Measurements from ENCODE around the gene GP1BB. TPM values are rescaled to one million over a fixed set of nuclear protein-coding genes. Genes with fewer than 3 reads are reported as not detected.

Gene GP1BB
- total RNA-seq, 4 donors from 2014 or later: 1.4 to 3.5 (median 2.3) TPM; not detected in 1

DNA sequence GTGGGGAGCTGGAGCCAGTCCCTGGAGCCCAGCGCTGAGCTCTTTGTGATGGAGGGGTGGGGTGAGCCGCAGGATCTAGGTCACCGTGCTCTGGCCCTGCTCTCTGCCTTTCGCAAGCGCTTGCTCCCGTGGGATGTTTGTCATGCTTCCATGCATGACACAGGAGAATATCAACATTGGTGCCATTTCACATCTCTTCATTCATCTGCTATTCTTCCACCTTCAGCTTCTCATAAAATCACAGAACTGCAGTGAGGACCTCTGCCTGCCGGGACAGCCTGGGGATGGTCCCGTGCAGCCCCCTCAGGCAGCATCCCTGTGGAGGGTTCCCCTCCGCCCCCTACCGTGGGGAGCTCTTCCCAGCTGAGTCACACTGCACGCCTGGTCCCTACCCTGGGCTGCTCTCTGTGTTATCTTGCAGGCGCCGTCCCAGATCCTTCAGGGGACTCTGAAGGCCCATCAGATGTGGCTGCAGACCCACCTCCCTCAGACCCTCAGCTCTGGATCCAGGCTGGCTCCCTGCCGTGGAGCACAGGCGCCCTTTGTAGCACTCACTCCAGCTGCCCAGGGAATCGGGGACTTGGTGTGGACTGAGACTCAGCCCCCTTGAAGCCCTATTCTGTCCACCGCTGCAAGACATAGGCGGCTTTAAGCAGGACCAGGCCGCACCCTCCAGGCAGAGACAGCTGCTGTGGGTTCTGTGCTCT lies 14.1 kb upstream of the GP1BB start:
- Histone ChIP-seq H3K27me3 (no peaks in the 10 kb centered on the region), H3K4me3 (no peak overlapping the region), H3K36me3 (no peaks in the 10 kb centered on the region), H3K27ac (peak overlapping the region; percentile 16 to 78 (median 60)), H3K4me1 (peaks cover 18 to 20% of the 10 kb centered on the region in 2 donors), H3K9me3 (no peaks in the 10 kb centered on the region)
- in situ Hi-C loops (cut with MboI; ENCODE audit: low sequenced_read_pairs in 4 of 4): no loop called here
- no peak for TF ChIP-seq POLR2A (IDR thresholded peaks at IDR 0.05)
- TF ChIP-seq, protein P1, sequence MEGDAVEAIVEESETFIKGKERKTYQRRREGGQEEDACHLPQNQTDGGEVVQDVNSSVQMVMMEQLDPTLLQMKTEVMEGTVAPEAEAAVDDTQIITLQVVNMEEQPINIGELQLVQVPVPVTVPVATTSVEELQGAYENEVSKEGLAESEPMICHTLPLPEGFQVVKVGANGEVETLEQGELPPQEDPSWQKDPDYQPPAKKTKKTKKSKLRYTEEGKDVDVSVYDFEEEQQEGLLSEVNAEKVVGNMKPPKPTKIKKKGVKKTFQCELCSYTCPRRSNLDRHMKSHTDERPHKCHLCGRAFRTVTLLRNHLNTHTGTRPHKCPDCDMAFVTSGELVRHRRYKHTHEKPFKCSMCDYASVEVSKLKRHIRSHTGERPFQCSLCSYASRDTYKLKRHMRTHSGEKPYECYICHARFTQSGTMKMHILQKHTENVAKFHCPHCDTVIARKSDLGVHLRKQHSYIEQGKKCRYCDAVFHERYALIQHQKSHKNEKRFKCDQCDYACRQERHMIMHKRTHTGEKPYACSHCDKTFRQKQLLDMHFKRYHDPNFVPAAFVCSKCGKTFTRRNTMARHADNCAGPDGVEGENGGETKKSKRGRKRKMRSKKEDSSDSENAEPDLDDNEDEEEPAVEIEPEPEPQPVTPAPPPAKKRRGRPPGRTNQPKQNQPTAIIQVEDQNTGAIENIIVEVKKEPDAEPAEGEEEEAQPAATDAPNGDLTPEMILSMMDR (IDR thresholded peaks at IDR 0.05 in 4 of 5, conservative IDR thresholded peaks at IDR 0.05 in 1 of 5): no peak
- peak; percentile 96 for ATAC-seq
- DNase-seq: peak; percentile 76 to 80
- intact Hi-C loops (cut with DNase I; ENCODE audit: low total_unique reads): no loop called here

DNA sequence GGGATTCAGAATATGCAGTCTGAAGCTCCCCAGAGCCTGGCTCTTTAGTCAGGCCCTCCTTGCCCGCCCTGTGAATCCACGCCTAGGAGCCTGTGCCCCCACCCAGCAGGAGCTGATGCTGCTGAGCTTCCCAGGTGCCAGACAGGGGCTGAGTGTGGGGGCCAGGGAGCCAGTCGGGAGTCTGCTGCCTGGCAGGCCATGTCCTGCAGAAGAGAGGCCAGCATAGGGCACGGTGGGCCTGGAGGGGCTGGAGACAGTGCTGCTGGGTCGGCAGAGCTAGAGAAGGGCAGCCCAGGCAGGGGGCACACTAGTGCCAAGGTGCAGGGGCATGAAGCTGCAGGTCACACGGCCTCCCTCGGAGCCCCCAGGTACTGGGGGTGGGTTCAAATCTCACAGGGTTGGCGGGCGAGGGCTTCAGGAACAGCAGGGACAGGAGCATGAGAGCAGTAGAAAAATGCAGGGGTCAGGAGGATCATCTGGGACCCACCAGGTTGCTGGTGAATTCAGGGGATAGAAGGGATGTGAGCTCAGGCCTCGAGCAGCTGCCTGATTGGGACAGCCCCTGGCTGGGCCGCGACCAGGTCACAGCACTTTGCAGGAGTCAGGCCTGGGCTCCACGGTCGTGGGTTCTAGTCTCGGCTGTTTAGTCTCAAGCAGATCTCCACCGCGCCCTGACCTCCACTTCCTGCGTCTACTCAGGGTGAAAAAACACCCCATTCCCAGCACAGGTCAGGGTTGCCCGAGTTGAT lies 13.1 kb upstream of the GP1BB start:
- intact Hi-C loops (cut with DNase I; ENCODE audit: low total_unique reads) (no loop called here), in situ Hi-C loops (cut with MboI; ENCODE audit: low sequenced_read_pairs in 4 of 4) (loop anchor here in 1 of 4 donors (5.0 kb wide), 1 partner anchor 33 kb away; no protein-coding TSS in a partner anchor)
- DNase-seq (no peak), ATAC-seq (no peak)
- Histone ChIP-seq H3K4me3 (no peak overlapping the region), H3K27ac (no peak overlapping the region), H3K36me3 (no peaks in the 10 kb centered on the region), H3K9me3 (no peaks in the 10 kb centered on the region), H3K27me3 (peaks cover 0 to 5% (median 4%) of the 10 kb centered on the region in 3 donors), H3K4me1 (peaks cover 18 to 24% of the 10 kb centered on the region in 2 donors)
- TF ChIP-seq, protein P1 (IDR thresholded peaks at IDR 0.05 in 4 of 5, conservative IDR thresholded peaks at IDR 0.05 in 1 of 5): no peak
- no peak for TF ChIP-seq POLR2A (IDR thresholded peaks at IDR 0.05)

DNA sequence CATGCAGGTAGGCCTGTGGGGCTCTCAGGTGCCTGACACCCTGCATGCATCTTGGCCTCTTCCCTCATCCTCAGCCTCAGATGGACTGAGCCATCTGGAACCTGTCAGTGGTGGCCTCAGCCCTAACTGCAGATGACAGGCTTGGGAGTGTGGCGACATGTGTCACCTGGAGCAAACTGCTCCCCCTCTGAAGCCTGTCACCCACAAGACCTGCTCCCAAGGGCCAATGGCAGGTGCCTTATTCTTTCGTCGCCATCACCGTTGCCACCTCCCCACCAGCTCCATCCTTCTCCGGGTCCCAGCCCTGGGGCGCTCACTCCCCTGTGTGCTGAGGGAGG lies 12.6 kb upstream of the GP1BB start:
- ATAC-seq: no peak
- in situ Hi-C loops (cut with MboI; ENCODE audit: low sequenced_read_pairs in 4 of 4): loop anchor here in 1 of 4 donors (5.0 kb wide), 1 partner anchor 33 kb away; no protein-coding TSS in a partner anchor
- peaks cover 0 to 6% (median 4%) of the 10 kb centered on the region in 3 donors for H3K27me3 ChIP-seq

DNA sequence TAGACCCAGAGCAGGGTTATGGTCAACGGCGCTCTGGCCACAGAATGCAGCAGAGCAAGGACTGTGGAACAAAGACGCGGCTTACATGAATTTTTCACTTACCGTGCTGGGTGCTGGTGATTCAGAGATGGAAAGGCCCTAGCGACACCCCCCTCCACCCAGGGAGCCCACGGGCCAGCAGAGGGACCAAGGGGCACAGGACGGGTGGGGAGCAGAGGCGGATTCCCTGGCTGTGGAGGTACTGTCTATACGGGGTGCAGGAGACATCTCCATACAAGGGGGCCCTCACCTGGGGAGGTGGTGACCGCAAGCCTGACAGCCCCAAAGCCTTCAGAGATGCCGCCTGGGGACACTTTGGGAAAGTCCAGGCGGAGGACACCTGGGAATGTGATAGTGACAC lies 10.1 kb upstream of the GP1BB start:
- Histone ChIP-seq H3K4me3 (no peak overlapping the region), H3K27ac (no peak overlapping the region), H3K4me1 (peaks cover 15 to 27% of the 10 kb centered on the region in 2 donors), H3K36me3 (no peaks in the 10 kb centered on the region), H3K27me3 (peaks cover 0 to 6% (median 4%) of the 10 kb centered on the region in 3 donors), H3K9me3 (no peaks in the 10 kb centered on the region)
- in situ Hi-C loops (cut with MboI; ENCODE audit: low sequenced_read_pairs in 4 of 4) (loop anchor here in 1 of 4 donors (5.0 kb wide), 1 partner anchor 36 kb away; no protein-coding TSS in a partner anchor), intact Hi-C loops (cut with DNase I; ENCODE audit: low total_unique reads) (no loop called here)
- ATAC-seq (no peak), DNase-seq (no peak)
- TF ChIP-seq POLR2A (IDR thresholded peaks at IDR 0.05): no peak
- TF ChIP-seq, protein P1 (IDR thresholded peaks at IDR 0.05 in 4 of 5, conservative IDR thresholded peaks at IDR 0.05 in 1 of 5): no peak

More for the DNA sequence above, 12.6 kb upstream of the GP1BB start:
- Histone ChIP-seq H3K4me1 (peaks cover 18 to 24% of the 10 kb centered on the region in 2 donors), H3K36me3 (no peaks in the 10 kb centered on the region), H3K9me3 (no peaks in the 10 kb centered on the region), H3K27ac (no peak overlapping the region), H3K4me3 (no peak overlapping the region)
- DNase-seq: no peak
- intact Hi-C loops (cut with DNase I; ENCODE audit: low total_unique reads): no loop called here
- TF ChIP-seq, protein P1 (IDR thresholded peaks at IDR 0.05 in 4 of 5, conservative IDR thresholded peaks at IDR 0.05 in 1 of 5): no peak
- no peak for TF ChIP-seq POLR2A (IDR thresholded peaks at IDR 0.05)
